Measurements from ENCODE around the gene MPZ.

GRCh38 chr1:161300478-161300877 lies 9.3 kb downstream of the MPZ start:
- TF ChIP-seq, protein P1, sequence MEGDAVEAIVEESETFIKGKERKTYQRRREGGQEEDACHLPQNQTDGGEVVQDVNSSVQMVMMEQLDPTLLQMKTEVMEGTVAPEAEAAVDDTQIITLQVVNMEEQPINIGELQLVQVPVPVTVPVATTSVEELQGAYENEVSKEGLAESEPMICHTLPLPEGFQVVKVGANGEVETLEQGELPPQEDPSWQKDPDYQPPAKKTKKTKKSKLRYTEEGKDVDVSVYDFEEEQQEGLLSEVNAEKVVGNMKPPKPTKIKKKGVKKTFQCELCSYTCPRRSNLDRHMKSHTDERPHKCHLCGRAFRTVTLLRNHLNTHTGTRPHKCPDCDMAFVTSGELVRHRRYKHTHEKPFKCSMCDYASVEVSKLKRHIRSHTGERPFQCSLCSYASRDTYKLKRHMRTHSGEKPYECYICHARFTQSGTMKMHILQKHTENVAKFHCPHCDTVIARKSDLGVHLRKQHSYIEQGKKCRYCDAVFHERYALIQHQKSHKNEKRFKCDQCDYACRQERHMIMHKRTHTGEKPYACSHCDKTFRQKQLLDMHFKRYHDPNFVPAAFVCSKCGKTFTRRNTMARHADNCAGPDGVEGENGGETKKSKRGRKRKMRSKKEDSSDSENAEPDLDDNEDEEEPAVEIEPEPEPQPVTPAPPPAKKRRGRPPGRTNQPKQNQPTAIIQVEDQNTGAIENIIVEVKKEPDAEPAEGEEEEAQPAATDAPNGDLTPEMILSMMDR (conservative IDR thresholded peaks at IDR 0.05), result no peak
- TF ChIP-seq ZFX (IDR thresholded peaks at IDR 0.05), result no peak
